Cardiac fibroblast (primary cell): ENCODE results near the gene RASA1.

Experiments used
- DNase-seq, 2 donors: peaks; one replicate each; pipeline versions ENCODE4 v3.0.0 to v3.0.0-alpha.2; 2010; ENCODE audit warnings: low read depth in 2 of 2
- H3K4me3 ChIP-seq, 2 donors: replicated peaks in 1 of 2; 1 replicate in 1 of 2; 2 replicates in 1 of 2; pipeline ENCODE4 v1.5.1; 2011; ENCODE audit warnings: low read depth in 2 of 2, low read length in 2 of 2, mild to moderate bottlenecking in 2 of 2, moderate library complexity in 1 of 2
- CTCF ChIP-seq: IDR thresholded peaks from one replicate; pipeline ENCODE4 v1.5.1; 2011; ENCODE audit warnings: low read depth, mild to moderate bottlenecking, low read length, inconsistent platforms

RASA1 gene

GRCh38 chr5:87390075-87390474, 122.4 kb downstream of the RASA1 start:
- TF ChIP-seq CTCF = no peak
- no peak for DNase-seq
- no peak overlapping the region for H3K4me3 ChIP-seq

GRCh38 chr5:87390576-87391199, 123.0 kb downstream of the RASA1 start:
- no peak for TF ChIP-seq CTCF
- DNase-seq = peak; percentile 15 to 30

GRCh38 chr5:87392170-87392569, 124.5 kb downstream of the RASA1 start:
- TF ChIP-seq CTCF = no peak
- DNase-seq = no peak

More at GRCh38 chr5:87390576-87391199, 123.0 kb downstream of the RASA1 start:
- H3K4me3 ChIP-seq = no peak overlapping the region

GRCh38 chr5:87392801-87393200, 125.1 kb downstream of the RASA1 start:
- DNase-seq = no peak
- no peak for TF ChIP-seq CTCF
- no peak overlapping the region for H3K4me3 ChIP-seq

More at GRCh38 chr5:87392170-87392569, 124.5 kb downstream of the RASA1 start:
- H3K4me3 ChIP-seq = no peak overlapping the region

GRCh38 chr5:87393331-87393730, 125.6 kb downstream of the RASA1 start:
- TF ChIP-seq CTCF = no peak
- peak; percentile 80 to 90 for DNase-seq
- H3K4me3 ChIP-seq = no peak overlapping the region

GRCh38 chr5:87394411-87395165, 126.9 kb downstream of the RASA1 start:
- no peak for TF ChIP-seq CTCF
- peak; percentile 76 to 90 for DNase-seq
- no peak overlapping the region for H3K4me3 ChIP-seq
